Body of pancreas (tissue), 4 donors: ENCODE results near the gene COMMD1.

ENCODE experiments used
- POLR2A ChIP-seq, 3 donors: fragments of 450-650 bp; IDR thresholded peaks; one replicate each; pipeline ENCODE4 v1.6.1; 2016; ENCODE audit warnings: antibody characterized with exemption in 3 of 3, mild to moderate bottlenecking in 2 of 3
- TF ChIP-seq, protein P1 (sequence below), 7 experiments: fragments of 450-650 bp in 4 of 7; fragments of 200-600 bp in 3 of 7; sonication (generic) in 3 of 7; IDR thresholded peaks; one replicate each; pipeline ENCODE4 v1.5.1; 2016 to 2019; ENCODE audit warnings: antibody characterized with exemption in 7 of 7

DNA sequence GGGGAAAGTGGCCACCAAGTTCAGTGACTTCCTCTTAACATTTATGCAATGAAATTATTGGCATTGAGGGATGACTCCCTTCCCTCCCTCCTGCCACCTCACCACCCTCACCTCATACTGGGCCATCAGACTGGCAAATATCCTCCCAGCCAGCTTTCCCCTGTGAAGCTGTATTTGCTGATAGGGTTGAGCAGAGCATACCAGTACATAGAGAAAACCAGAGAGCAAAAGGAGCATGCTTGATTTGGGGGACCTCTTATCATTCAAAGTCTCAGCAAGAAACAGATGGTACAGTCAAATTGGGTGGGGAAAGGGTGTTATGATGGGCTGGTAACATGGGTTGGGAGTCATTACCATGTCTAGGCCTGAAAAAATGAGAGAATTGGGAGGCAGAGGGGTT is 271.3 kb downstream of the COMMD1 start:
- TF ChIP-seq POLR2A (IDR thresholded peaks at IDR 0.05): no peak
- TF ChIP-seq, protein P1, sequence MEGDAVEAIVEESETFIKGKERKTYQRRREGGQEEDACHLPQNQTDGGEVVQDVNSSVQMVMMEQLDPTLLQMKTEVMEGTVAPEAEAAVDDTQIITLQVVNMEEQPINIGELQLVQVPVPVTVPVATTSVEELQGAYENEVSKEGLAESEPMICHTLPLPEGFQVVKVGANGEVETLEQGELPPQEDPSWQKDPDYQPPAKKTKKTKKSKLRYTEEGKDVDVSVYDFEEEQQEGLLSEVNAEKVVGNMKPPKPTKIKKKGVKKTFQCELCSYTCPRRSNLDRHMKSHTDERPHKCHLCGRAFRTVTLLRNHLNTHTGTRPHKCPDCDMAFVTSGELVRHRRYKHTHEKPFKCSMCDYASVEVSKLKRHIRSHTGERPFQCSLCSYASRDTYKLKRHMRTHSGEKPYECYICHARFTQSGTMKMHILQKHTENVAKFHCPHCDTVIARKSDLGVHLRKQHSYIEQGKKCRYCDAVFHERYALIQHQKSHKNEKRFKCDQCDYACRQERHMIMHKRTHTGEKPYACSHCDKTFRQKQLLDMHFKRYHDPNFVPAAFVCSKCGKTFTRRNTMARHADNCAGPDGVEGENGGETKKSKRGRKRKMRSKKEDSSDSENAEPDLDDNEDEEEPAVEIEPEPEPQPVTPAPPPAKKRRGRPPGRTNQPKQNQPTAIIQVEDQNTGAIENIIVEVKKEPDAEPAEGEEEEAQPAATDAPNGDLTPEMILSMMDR (IDR thresholded peaks at IDR 0.05): no peak
